ENCODE data around the gene REX1BD.
"Not testable (repeated sequence)": the region's sequence is repeated elsewhere in the genome, so short reads cannot be mapped to it uniquely, and the experiment has no call there.

Gene REX1BD

DNA sequence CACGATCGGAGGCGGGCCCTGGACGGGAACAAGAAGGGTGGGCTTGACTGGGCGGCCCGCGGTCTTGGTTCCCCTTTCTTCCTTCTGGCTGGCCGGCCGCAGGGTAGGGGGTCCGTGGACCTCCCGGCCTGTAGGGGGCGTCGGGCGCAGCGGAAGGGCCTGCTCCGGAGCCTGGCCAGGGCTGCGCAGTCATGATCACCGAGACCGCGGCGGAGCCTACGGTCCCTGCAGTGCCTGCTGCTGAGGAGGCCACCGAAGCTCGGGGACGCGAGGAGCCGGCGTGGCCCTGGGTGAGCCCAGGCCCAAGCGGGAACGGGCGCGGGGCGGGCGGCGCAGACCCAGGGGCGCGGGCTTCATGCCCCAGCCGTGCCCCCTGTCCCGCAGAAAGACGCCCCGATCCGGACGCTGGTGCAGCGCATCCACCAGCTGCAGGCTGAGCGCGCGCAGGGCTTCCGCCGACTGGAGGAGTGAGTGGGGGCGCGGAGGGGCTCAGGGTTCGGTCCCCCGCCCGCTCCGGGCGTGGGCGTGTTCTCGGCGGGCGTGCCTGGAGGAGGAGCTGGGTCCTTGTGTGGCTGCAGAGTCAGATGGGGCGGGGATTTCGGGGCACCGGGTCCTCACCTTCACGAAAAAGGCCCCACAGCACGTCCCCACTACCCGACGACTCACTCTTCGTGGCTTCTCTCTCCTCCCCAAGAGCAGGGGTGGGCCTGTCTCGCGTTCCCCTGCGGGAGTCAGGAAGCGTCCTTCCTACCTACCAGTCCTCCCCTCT is at the start of gene REX1BD:
Gene REX1BD (plus strand): TSS at position 188 of the 769 bp plus-strand sequence. CDS start 4 bp downstream, at position 192.
- peak; percentile 93 for DNase-seq
- ATAC-seq, result peak; percentile 89

- no peak for DNase-seq
Measured at GRCh38 chr19:18539372-18539771, 49.2 kb upstream of the REX1BD start.

DNA sequence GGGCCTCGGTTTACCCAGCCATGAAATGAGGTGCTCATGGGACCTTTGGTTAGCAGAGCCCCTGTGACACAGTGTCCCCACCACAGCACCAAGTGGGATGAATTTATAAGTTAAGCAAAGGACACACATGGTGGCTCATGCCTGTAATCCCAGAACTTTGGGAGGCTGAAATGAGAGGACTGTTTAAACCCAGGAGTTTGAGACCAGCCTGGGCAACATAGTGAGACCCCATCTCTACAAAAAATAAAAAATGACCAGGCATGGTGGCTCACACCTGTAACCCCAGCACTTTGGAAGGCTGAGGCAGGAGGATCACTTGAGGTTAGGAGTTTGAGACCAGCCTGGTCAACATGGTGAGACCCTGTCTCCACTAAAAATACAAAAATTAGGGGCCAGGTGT is 48.4 kb upstream of the REX1BD start:
- not testable (repeated sequence) for DNase-seq, ATAC-seq

More at GRCh38 chr19:18539372-18539771, 49.2 kb upstream of the REX1BD start:
- no peak for ATAC-seq

DNA sequence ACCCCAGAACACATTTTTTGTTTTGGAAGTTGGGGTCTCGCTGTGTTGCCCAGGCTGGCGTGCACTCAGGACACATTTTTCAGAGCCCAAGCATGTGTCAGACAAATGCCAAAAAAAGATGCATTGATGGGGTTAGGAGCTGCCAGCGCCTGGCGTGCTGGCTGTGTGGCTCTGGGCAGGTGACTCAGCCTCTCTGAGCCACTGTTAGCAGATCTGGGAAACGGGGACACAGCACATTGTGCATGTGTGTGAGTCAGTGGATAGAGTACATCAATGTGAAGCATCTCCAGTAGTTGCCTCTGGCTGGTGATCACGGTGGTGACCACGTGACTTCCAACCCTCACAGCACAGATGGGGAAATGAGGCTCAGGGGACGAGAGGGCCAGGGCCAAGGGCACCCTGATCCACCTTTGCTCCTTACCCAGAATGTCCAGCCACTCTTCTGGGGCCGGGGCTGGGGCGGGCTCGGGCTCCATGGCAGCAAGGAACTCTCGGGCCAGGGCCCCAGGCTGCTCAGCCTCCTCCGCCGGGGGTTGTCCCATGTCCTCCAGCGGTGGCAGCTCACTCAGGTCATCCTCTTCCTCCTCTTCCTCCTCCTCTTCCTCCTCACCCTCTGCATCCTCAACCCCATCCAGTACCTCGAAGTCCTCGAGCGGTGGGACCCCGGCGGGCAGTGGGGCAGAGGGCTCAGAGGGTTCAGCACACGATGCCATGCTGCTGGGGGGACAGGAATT is 47.2 kb upstream of the REX1BD start:
- peak; percentile 23 for DNase-seq
- peak; percentile 19 for ATAC-seq

DNA sequence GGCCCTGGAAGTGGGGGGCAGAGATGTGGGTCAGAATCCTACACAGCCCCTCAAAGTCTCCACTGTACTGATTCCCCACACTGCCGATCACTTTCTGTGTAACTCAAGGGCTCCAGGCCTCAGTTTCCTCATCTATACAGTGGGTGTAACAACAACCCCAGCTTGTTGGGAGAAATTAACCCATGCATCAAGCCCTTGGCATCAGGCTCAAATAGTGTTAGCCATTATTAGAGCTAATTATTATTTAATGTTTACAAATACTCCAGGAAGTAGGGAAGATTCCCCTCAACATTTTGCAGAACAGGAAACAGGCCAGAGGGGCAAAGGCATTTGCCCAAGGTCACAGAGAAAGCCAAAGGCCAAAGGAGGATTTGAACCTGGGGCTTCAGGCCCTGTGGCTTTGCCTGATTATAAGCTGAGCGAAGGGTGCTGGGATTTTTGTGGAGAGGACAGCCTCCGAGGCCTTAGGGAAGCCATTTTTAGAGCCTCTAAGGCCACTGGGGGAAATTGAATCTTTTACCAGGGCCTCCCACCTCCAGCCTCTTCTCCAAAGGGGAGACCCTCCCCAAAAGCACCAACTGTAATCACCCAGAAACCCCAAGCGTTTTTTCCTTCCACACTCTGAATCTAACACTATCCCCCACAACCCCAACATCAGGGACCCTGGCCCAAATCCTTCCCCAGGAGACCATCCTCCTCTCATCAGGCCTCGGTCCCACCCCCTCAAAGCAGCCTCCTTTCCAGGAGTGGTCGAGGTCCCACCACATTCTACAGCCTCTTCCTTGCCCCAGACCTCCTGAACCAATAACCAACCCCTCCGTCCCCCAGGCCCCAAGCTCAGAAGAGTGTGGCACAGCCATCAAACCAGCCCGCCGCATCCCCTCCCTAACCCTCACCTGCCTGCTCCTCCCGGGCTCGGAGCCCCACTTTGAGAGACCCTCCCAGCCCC is 46.3 kb upstream of the REX1BD start:
- ATAC-seq, result no peak
- DNase-seq, result no peak

- peak; percentile 95 for ATAC-seq
- peak; percentile 96 for DNase-seq
Measured at GRCh38 chr19:18542941-18543813, 45.4 kb upstream of the REX1BD start, which contains the start of gene FKBP8. TSS of gene FKBP8 (minus strand) at chr19:18543573. CDS start at chr19:18541970, 1,603 bp downstream.

GRCh38 chr19:18543814-18544475 is 44.7 kb upstream of the REX1BD start:
- ATAC-seq (peak; percentile 89), DNase-seq (peak; percentile 81)

GRCh38 chr19:18551631-18552030 is 37.0 kb upstream of the REX1BD start:
- ATAC-seq (no peak), DNase-seq (no peak)

DNA sequence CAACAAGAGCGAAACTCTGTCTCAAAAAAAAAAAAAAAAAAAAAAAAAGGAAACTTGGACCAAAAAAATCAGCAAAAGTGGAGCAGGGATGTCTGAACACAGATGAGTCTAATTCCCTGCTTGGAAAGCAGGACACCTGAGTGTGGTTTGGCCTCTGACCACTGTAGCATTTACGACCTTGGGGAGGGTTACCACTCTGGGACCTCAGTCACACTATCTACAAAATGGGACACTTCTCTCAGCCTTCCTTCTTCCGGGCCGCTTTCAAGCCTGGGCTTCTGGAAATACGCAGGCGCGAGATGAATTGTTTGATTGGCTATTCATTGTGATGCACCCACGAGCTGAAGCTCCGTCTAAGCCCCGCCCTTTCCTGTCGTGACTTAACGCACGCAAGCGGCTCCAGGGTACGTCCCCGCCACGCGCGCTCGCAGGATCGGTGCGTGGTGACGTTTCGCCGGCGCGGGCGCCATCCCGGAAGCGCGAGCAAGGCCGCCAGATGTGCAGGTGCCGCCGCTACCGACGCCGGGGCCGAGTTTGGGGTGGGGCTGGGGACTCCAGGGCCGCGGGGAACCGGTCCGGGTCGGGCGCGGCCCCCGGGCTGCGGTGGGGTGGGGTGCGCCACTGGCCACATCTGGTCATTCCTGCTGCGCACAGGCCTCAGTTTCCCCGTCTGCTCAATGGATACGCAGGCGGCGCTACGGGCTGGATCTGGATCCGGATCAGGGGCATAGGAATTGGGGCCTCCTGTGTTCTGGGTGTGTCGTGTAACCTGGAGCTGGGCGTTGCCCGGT is 31.0 kb upstream of the REX1BD start, which contains the start of gene KXD1:
Gene KXD1 (plus strand): TSS at position 460 of the 791 bp plus-strand sequence. CDS start 4,187 bp downstream, outside the sequence.
- ATAC-seq, result peak; percentile 99
- peak; percentile 99 for DNase-seq

DNA sequence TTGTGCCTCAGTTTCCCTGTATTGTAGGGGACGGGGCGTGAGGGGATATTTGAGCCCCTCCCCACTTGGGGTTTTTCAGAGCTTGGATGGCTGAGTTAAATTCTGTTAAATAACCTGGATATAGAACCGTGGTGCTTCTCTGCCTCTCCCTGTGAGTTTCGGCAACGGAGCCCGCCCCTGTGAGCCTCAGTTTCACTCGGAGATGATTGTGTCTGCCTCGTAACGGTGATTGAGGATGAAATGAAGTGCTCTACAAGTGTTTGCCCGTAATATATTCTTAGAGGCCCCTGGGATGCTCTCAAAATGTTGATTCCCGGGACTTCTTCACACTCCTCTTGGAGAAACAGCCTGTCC is 30.4 kb upstream of the REX1BD start:
- DNase-seq, result no peak
- ATAC-seq, result no peak

DNA sequence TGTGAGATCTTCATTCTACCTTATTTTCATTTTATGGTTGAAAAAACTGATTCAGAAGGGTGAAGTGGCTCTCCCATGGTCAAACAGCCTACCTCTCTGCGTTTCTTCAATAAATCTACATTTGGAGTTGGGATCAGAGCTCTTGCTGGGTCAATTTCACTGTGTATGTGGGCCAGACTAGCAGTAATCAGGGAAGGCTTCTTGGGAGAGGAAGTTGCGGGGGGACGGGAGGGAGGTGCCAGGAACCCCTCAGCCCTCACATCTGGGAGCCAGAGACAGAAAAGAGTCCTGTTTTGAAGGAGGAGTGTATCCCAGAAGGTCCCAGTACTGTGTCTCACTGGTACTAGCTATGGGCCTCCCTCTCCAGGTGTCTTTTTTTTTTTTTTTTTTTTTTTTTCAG is 30.0 kb upstream of the REX1BD start:
- ATAC-seq, result no peak
- no peak for DNase-seq

- ATAC-seq (no peak), DNase-seq (no peak)
Measured at GRCh38 chr19:18559685-18560084, 28.9 kb upstream of the REX1BD start.

GRCh38 chr19:18562086-18562485 is 26.5 kb upstream of the REX1BD start:
- DNase-seq (no peak), ATAC-seq (no peak)

DNA sequence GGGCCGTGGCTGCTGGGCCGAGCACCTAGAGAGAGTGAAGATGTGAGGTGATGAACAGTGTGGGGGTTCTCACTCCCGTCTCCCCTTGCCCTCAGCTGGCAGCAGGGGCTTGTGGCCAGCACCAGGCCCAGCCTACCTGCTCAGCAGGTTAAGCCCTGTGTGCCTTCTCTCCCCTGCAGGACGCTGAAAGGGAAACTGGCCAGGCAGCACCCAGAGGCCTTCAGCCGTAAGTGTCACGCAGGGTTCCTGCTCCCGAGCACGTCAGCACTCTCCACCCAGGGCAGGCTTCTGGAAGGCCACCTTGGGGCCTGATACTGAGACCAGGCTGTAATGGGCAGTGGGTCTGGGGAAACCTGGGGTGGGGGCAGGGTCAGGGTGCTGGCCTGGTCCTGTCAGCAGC is 21.6 kb upstream of the REX1BD start:
- DNase-seq (no peak), ATAC-seq (no peak)

GRCh38 chr19:18568367-18568766 is 20.2 kb upstream of the REX1BD start:
- ATAC-seq, result no peak
- DNase-seq, result no peak

- DNase-seq (peak; percentile 99), ATAC-seq (peak; percentile 93)
Measured at GRCh38 chr19:18571564-18572344, 16.8 kb upstream of the REX1BD start, which contains the start of gene UBA52. TSS of gene UBA52 (plus strand) at chr19:18571857. CDS start at chr19:18573301, 1,444 bp downstream.

DNA sequence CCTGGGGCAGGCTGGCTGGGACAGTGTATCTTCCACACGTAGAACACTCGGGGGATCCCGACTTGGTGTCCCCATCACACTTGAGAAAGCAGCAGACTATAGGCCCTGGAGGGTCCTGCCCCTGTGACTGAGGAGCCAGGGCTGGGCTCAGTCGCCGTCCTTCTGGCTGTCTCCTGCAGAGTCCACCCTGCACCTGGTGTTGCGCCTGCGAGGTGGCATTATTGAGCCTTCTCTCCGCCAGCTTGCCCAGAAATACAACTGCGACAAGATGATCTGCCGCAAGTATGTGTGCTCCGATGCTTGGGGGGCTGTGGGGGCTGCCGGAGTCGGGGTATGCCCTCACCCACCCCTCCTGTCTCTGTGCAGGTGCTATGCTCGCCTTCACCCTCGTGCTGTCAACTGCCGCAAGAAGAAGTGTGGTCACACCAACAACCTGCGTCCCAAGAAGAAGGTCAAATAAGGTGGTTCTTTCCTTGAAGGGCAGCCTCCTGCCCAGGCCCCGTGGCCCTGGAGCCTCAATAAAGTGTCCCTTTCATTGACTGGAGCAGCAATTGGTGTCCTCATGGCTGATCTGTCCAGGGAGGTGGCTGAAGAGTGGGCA is 13.8 kb upstream of the REX1BD start:
- ATAC-seq (no peak), DNase-seq (no peak)

DNA sequence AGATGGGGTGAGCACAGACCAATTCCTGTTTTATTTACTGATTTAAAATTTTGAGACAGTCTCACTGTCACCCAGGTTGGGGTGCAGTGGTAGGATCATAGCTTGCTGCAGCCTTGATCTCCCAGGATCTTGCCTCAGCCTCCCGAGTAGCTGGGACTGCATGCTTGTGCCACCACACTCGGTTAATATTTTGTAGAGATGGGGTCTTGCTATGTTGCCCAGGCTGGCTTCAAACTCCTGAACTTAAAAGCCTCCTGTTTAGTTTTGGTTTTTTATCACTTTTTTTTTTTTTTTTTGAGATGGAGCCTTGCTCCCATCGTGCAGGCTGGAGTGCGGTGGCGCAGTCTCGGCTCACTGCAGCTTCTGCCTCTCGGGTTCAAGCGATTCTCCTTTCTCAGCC is 12.2 kb upstream of the REX1BD start:
- no peak for ATAC-seq
- DNase-seq, result no peak
